ENCODE measurements around the gene LONP1.

- TF ChIP-seq, protein P1, sequence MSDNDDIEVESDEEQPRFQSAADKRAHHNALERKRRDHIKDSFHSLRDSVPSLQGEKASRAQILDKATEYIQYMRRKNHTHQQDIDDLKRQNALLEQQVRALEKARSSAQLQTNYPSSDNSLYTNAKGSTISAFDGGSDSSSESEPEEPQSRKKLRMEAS (IDR thresholded peaks at IDR 0.05), result no peak
- TF ChIP-seq, protein P2, sequence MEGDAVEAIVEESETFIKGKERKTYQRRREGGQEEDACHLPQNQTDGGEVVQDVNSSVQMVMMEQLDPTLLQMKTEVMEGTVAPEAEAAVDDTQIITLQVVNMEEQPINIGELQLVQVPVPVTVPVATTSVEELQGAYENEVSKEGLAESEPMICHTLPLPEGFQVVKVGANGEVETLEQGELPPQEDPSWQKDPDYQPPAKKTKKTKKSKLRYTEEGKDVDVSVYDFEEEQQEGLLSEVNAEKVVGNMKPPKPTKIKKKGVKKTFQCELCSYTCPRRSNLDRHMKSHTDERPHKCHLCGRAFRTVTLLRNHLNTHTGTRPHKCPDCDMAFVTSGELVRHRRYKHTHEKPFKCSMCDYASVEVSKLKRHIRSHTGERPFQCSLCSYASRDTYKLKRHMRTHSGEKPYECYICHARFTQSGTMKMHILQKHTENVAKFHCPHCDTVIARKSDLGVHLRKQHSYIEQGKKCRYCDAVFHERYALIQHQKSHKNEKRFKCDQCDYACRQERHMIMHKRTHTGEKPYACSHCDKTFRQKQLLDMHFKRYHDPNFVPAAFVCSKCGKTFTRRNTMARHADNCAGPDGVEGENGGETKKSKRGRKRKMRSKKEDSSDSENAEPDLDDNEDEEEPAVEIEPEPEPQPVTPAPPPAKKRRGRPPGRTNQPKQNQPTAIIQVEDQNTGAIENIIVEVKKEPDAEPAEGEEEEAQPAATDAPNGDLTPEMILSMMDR (IDR thresholded peaks at IDR 0.05; ENCODE audit: low read depth, low read length, missing input control), result no peak
- TF ChIP-seq FOXA2 (IDR thresholded peaks at IDR 0.05) (no peak), EGR1 (IDR thresholded peaks at IDR 0.05; ENCODE audit: low read depth in 2 of 2) (no peak), YY1 (IDR thresholded peaks at IDR 0.05) (no peak), SP1 (IDR thresholded peaks at IDR 0.05) (no peak), HNF4G (IDR thresholded peaks at IDR 0.05) (no peak), RXRA (IDR thresholded peaks at IDR 0.05) (no peak)
Measured at GRCh38 chr19:5687360-5688198, 32.4 kb downstream of the LONP1 start.

Measured in liver (tissue), 3 donors.